ENCODE results near the gene LPCAT1. TPM values are rescaled to one million over a fixed set of nuclear protein-coding genes. Genes with fewer than 3 reads are reported as not detected.

The LPCAT1 gene
- total and polyA plus RNA-seq, 10 of the 15 experiments (the other 5 are each of a cell fraction or from before 2014, with no cell fraction given): 2.3 to 109 (median 72.7) TPM

- BruUV-seq (replicated peaks): no TSS peak
- Histone ChIP-seq H2AFZ (ENCODE audit: control insufficient read depth, low read depth, low read length) (no peak overlapping the region), H3K4me1 (ENCODE audit: control insufficient read depth, insufficient read depth, low read length) (no peaks in the 10 kb centered on the region), H3K4me2 (ENCODE audit: control insufficient read depth, insufficient read depth) (no peak overlapping the region), H3K9me3 (replicated peaks; ENCODE audit: control insufficient read depth, insufficient read depth, low read length) (no peaks in the 10 kb centered on the region), H3K4me3 (no peak overlapping the region), H3K27ac (ENCODE audit: control insufficient read depth, insufficient read depth) (no peak overlapping the region), H4K20me1 (ENCODE audit: control insufficient read depth, insufficient read depth) (no peaks in the 10 kb centered on the region), H3K9ac (ENCODE audit: control insufficient read depth, insufficient read depth, low read length) (no peak overlapping the region), H3K36me3 (ENCODE audit: control insufficient read depth in 2 of 2, insufficient read depth in 2 of 2, low read length in 1 of 2) (no peaks in the 10 kb centered on the region), H3K27me3 (replicated peaks in 1 of 2; ENCODE audit: control insufficient read depth in 2 of 2, insufficient read depth in 2 of 2, low read length in 1 of 2) (peaks cover 0 to 2% of the 10 kb centered on the region in 2 experiments; a peak in 2 of 4 replicates), H3K79me2 (ENCODE audit: control insufficient read depth, insufficient read depth, low read length) (no peaks in the 10 kb centered on the region)
- 55% methylated on average over 22 of the region's 22 CpGs for whole genome bisulfite sequencing (ENCODE audit: insufficient coverage, insufficient replicate concordance, low lambda C conversion rate, missing lambda C conversion rate)
- ATAC-seq (no peak), FAIRE-seq (no peak), DNase-seq (ENCODE audit: low read depth, low spot score) (no peak)
- RAD21 ChIA-PET (ENCODE audit: unreplicated experiment): no interaction called here
- POLR2A ChIA-PET: no interaction called here
- in situ Hi-C loops (cut with MboI) (no loop called here), intact Hi-C loops (cut with micrococcal nuclease; ENCODE audit: unreplicated experiment) (no loop called here)
- CTCF ChIA-PET: no interaction called here
- SMC1A ChIA-PET (ENCODE audit: uncharacterized antibody, unreplicated experiment): no interaction called here
- TF ChIP-seq RBBP5 (conservative IDR thresholded peaks at IDR 0.05) (no peak), NR2C1 (IDR thresholded peaks at IDR 0.05) (no peak), CBX5 (IDR thresholded peaks at IDR 0.05; ENCODE audit: low read depth) (no peak), SMC3 (IDR thresholded peaks at IDR 0.05; ENCODE audit: borderline replicate concordance, low read length) (no peak), MEF2A (IDR thresholded peaks at IDR 0.05; ENCODE audit: insufficient read depth, low read depth, low read length) (no peak), PAX8 (IDR thresholded peaks at IDR 0.05) (no peak), ZNF274 (IDR thresholded peaks at IDR 0.05; ENCODE audit: insufficient read depth, insufficient read length) (no peak), POU2F2 (IDR thresholded peaks at IDR 0.05; ENCODE audit: borderline replicate concordance, low read depth, low read length) (no peak), SP1 (IDR thresholded peaks at IDR 0.05; ENCODE audit: low read depth, low read length) (no peak), EZH2 (IDR thresholded peaks at IDR 0.05; ENCODE audit: borderline replicate concordance, control insufficient read depth, low read depth, low read length) (no peak), LARP7 (IDR thresholded peaks at IDR 0.05) (no peak), GABPA (IDR thresholded peaks at IDR 0.05; ENCODE audit: low read depth) (no peak)
Measured at GRCh38 chr5:1415626-1416360, 108.0 kb downstream of the LPCAT1 start.
